DND-41 (cell line): Measurements from ENCODE around the gene RASGRP4.

ENCODE experiments used
- ATAC-seq: fragments of 200-7000 bp; cut with Tn5 transposase; 3 replicates; pipeline ENCODE4 v1.9.1; 2021; ENCODE audit warnings: low read depth; ENCODE audit not compliant: insufficient read depth
- DNase-seq: peaks from one replicate; pipeline ENCODE4 v3.0.0-alpha.2; 2020
- H2AFZ ChIP-seq: 2 replicates; pipeline ENCODE4 v1.6.0; 2012; ENCODE audit warnings: low read depth, low read length
- H3K27ac ChIP-seq: 2 replicates; pipeline ENCODE4 v1.5.1; 2012; ENCODE audit warnings: low read length, inconsistent platforms
- H3K27me3 ChIP-seq: fragments of 200-600 bp; sonication (generic); 2 replicates; pipeline ENCODE4 v1.6.0; 2012; ENCODE audit warnings: low read length, mild to moderate bottlenecking, inconsistent platforms; ENCODE audit not compliant: insufficient read depth, poor library complexity
- H3K36me3 ChIP-seq: 2 replicates; pipeline ENCODE4 v1.5.1; 2012; ENCODE audit warnings: low read length, inconsistent platforms; ENCODE audit not compliant: insufficient read depth
- H3K4me1 ChIP-seq: 2 replicates; pipeline ENCODE4 v1.5.1; 2012; ENCODE audit warnings: mild to moderate bottlenecking, low read length; ENCODE audit not compliant: insufficient read depth
- H3K4me2 ChIP-seq: 2 replicates; pipeline ENCODE4 v1.6.0; 2012; ENCODE audit warnings: mild to moderate bottlenecking, moderate library complexity, low read length, inconsistent platforms; ENCODE audit not compliant: insufficient read depth
- H3K4me3 ChIP-seq, 2 experiments: fragments of 200-600 bp in 1 of 2; shearing (Covaris generic) in 1 of 2; 2 replicates each; pipeline ENCODE4 v1.5.1; 2012 to 2016; ENCODE audit warnings: inconsistent platforms in 2 of 2, low read length in 2 of 2, mild to moderate bottlenecking in 2 of 2, low read depth in 1 of 2, moderate library complexity in 1 of 2
- H3K79me2 ChIP-seq: 2 replicates; pipeline ENCODE4 v1.6.0; 2012; ENCODE audit warnings: low read length, inconsistent platforms; ENCODE audit not compliant: insufficient read depth
- H3K9ac ChIP-seq: 2 replicates; pipeline ENCODE4 v1.6.0; 2012; ENCODE audit warnings: low read depth, mild to moderate bottlenecking, inconsistent platforms, low read length, moderate library complexity
- H3K9me3 ChIP-seq: 2 replicates; pipeline ENCODE4 v1.5.1; 2012; ENCODE audit warnings: low read length, moderate library complexity, mild to moderate bottlenecking, inconsistent platforms; ENCODE audit not compliant: insufficient read depth, severe bottlenecking
- H4K20me1 ChIP-seq: 2 replicates; pipeline ENCODE4 v1.6.0; 2012; ENCODE audit warnings: low read length; ENCODE audit not compliant: insufficient read depth
- EZH2 ChIP-seq: IDR thresholded peaks from 3 replicates; pipeline ENCODE4 v1.6.1; 2012; ENCODE audit warnings: borderline replicate concordance, low read depth, mild to moderate bottlenecking, moderate library complexity, low read length, inconsistent platforms; ENCODE audit not compliant: severe bottlenecking
- TF ChIP-seq, protein P1 (sequence below): IDR thresholded peaks from 2 replicates; pipeline ENCODE4 v1.5.1; 2012; ENCODE audit warnings: borderline replicate concordance, low read length, moderate library complexity, mild to moderate bottlenecking; ENCODE audit not compliant: poor library complexity, severe bottlenecking; ENCODE audit errors: extremely low read depth

RASGRP4 gene

DNA sequence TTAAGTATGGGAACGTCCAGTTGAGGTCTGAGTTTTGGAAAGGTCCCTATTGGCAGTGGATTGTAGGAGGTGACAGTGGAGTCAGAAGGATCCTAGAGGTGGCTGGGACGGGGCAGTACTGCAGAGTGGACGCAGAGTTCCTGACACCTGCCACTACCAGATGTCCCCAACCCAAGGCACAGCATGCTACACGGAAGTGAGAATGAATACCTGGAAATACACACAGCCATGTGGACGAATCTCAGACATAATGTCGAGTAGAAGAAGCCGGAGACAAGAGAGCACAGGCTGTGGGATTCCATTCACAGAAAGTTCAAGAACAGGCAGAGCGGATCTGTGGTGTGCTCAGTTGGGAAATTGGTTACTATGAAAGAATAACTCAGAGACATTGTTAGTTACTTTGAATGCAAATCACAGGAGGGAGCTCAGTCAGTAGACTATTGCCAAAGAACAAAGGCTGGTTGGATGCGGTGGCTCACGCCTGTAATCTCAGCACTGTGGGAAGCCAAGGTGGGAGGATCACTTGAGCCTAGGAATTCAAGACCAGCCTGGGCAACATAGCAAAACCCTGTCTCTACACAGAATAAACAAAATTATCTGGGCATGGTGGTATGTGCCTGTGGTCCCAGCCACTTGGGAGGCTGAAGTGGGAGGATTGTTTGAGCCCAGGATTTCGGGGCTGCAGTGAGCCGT is 44.9 kb upstream of the RASGRP4 start:
- no peak overlapping the region for H3K4me2 ChIP-seq
- H2AFZ ChIP-seq: no peak overlapping the region
- H3K4me1 ChIP-seq: no peaks in the 10 kb centered on the region
- no peaks in the 10 kb centered on the region for H3K9me3 ChIP-seq
- H3K36me3 ChIP-seq: no peaks in the 10 kb centered on the region
- H3K9ac ChIP-seq: no peak overlapping the region
- no peak for DNase-seq
- no peak overlapping the region for H3K4me3 ChIP-seq
- TF ChIP-seq, protein P1, sequence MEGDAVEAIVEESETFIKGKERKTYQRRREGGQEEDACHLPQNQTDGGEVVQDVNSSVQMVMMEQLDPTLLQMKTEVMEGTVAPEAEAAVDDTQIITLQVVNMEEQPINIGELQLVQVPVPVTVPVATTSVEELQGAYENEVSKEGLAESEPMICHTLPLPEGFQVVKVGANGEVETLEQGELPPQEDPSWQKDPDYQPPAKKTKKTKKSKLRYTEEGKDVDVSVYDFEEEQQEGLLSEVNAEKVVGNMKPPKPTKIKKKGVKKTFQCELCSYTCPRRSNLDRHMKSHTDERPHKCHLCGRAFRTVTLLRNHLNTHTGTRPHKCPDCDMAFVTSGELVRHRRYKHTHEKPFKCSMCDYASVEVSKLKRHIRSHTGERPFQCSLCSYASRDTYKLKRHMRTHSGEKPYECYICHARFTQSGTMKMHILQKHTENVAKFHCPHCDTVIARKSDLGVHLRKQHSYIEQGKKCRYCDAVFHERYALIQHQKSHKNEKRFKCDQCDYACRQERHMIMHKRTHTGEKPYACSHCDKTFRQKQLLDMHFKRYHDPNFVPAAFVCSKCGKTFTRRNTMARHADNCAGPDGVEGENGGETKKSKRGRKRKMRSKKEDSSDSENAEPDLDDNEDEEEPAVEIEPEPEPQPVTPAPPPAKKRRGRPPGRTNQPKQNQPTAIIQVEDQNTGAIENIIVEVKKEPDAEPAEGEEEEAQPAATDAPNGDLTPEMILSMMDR: no peak
- no peak for TF ChIP-seq EZH2
- H4K20me1 ChIP-seq: no peaks in the 10 kb centered on the region
- no peak for ATAC-seq
- no peaks in the 10 kb centered on the region for H3K27me3 ChIP-seq
- no peaks in the 10 kb centered on the region for H3K79me2 ChIP-seq
- no peak overlapping the region for H3K27ac ChIP-seq

- H3K4me2 ChIP-seq: no peak overlapping the region
- no peaks in the 10 kb centered on the region for H3K79me2 ChIP-seq
- TF ChIP-seq EZH2: no peak
- no peak for DNase-seq
- no peaks in the 10 kb centered on the region for H3K9me3 ChIP-seq
- no peaks in the 10 kb centered on the region for H3K4me1 ChIP-seq
- H3K4me3 ChIP-seq: no peak overlapping the region
- no peak overlapping the region for H2AFZ ChIP-seq
- H3K27ac ChIP-seq: no peak overlapping the region
- no peaks in the 10 kb centered on the region for H3K36me3 ChIP-seq
- no peaks in the 10 kb centered on the region for H3K27me3 ChIP-seq
- no peaks in the 10 kb centered on the region for H4K20me1 ChIP-seq
- no peak overlapping the region for H3K9ac ChIP-seq
- no peak for ATAC-seq
These were observed 43.1 kb upstream of the RASGRP4 start for GRCh38 chr19:38469151-38469550.

- ATAC-seq (no peak), DNase-seq (no peak)
- H3K27ac ChIP-seq: no peak overlapping the region
- H3K4me1 ChIP-seq: no peaks in the 10 kb centered on the region
- no peaks in the 10 kb centered on the region for H4K20me1 ChIP-seq
- H3K9ac ChIP-seq: no peak overlapping the region
- no peak overlapping the region for H3K4me3 ChIP-seq
- TF ChIP-seq EZH2: no peak
- TF ChIP-seq, protein P1: no peak
- H3K4me2 ChIP-seq: no peak overlapping the region
- H3K27me3 ChIP-seq: no peaks in the 10 kb centered on the region
- H3K36me3 ChIP-seq: no peaks in the 10 kb centered on the region
- H3K9me3 ChIP-seq: no peaks in the 10 kb centered on the region
- H2AFZ ChIP-seq: no peak overlapping the region
- H3K79me2 ChIP-seq: no peaks in the 10 kb centered on the region
These were observed 41.8 kb upstream of the RASGRP4 start for GRCh38 chr19:38467541-38468525.

- no peaks in the 10 kb centered on the region for H3K79me2 ChIP-seq
- no peak for ATAC-seq
- H3K4me1 ChIP-seq: no peaks in the 10 kb centered on the region
- H3K36me3 ChIP-seq: no peaks in the 10 kb centered on the region
- H2AFZ ChIP-seq: no peak overlapping the region
- no peak for DNase-seq
- no peak overlapping the region for H3K4me3 ChIP-seq
- no peak overlapping the region for H3K9ac ChIP-seq
- TF ChIP-seq EZH2: no peak
- TF ChIP-seq, protein P1: no peak
- no peaks in the 10 kb centered on the region for H3K9me3 ChIP-seq
- no peak overlapping the region for H3K4me2 ChIP-seq
- H3K27ac ChIP-seq: no peak overlapping the region
- H4K20me1 ChIP-seq: no peaks in the 10 kb centered on the region
- H3K27me3 ChIP-seq: no peaks in the 10 kb centered on the region
These were observed 40.0 kb upstream of the RASGRP4 start for GRCh38 chr19:38466050-38466449.
